ENCODE measurements around the gene LDLRAD1.
"Not testable (repeated sequence)": the region's sequence is repeated elsewhere in the genome, so short reads cannot be mapped to it uniquely, and the experiment has no call there.

The LDLRAD1 gene

GRCh38 chr1:54024358-54024757, 6.4 kb upstream of the LDLRAD1 start:
- no peaks in the 10 kb centered on the region for H3K9me3 ChIP-seq (ENCODE audit: insufficient read depth, low read depth, low read length)
- H3K4me2 ChIP-seq (ENCODE audit: low read depth, low read length, poor library complexity, severe bottlenecking), result no peak overlapping the region
- no peaks in the 10 kb centered on the region for H3K79me2 ChIP-seq (ENCODE audit: insufficient read depth, low read length)
- no peaks in the 10 kb centered on the region for H3K9me2 ChIP-seq (replicated peaks; ENCODE audit: low read depth, low read length)
- no peaks in the 10 kb centered on the region for H3K36me3 ChIP-seq (ENCODE audit: insufficient read depth, low read length)
- H3F3A ChIP-seq (ENCODE audit: low read depth), result no peaks in the 10 kb centered on the region
- no peaks in the 10 kb centered on the region for H3K4me1 ChIP-seq (ENCODE audit: insufficient read depth, low read length, poor library complexity, severe bottlenecking)
- TF ChIP-seq CTCF (conservative IDR thresholded peaks at IDR 0.05; ENCODE audit: low read length) (no peak), EZH2phosphoT487 (IDR thresholded peaks at IDR 0.05; ENCODE audit: borderline replicate concordance) (no peak)
- H3K9ac ChIP-seq (ENCODE audit: low read depth, low read length, poor library complexity, severe bottlenecking), result no peak overlapping the region
- no peaks in the 10 kb centered on the region for H3K27me3 ChIP-seq (ENCODE audit: insufficient read depth, low read length, poor library complexity, severe bottlenecking)
- H3K4me3 ChIP-seq (ENCODE audit: low read length, poor library complexity, severe bottlenecking), result no peak overlapping the region
- H4K20me1 ChIP-seq (ENCODE audit: insufficient read depth, low read length, poor library complexity, severe bottlenecking), result no peaks in the 10 kb centered on the region
- no peak overlapping the region for H2AFZ ChIP-seq (ENCODE audit: low read length)

GRCh38 chr1:54019562-54020176, 1.7 kb upstream of the LDLRAD1 start:
- not testable (repeated sequence) for H4K20me1 ChIP-seq (ENCODE audit: insufficient read depth, low read length, poor library complexity, severe bottlenecking); H3K27me3 ChIP-seq (ENCODE audit: insufficient read depth, low read length, poor library complexity, severe bottlenecking); H3K9me3 ChIP-seq (ENCODE audit: insufficient read depth, low read depth, low read length); H2AFZ ChIP-seq (ENCODE audit: low read length); H3K4me1 ChIP-seq (ENCODE audit: insufficient read depth, low read length, poor library complexity, severe bottlenecking); H3K9ac ChIP-seq (ENCODE audit: low read depth, low read length, poor library complexity, severe bottlenecking); H3F3A ChIP-seq (ENCODE audit: low read depth); H3K9me2 ChIP-seq (replicated peaks; ENCODE audit: low read depth, low read length); H3K4me2 ChIP-seq (ENCODE audit: low read depth, low read length, poor library complexity, severe bottlenecking); H3K79me2 ChIP-seq (ENCODE audit: insufficient read depth, low read length); H3K4me3 ChIP-seq (ENCODE audit: low read length, poor library complexity, severe bottlenecking); H3K36me3 ChIP-seq (ENCODE audit: insufficient read depth, low read length)

GRCh38 chr1:54018635-54019034, 649 bp upstream of the LDLRAD1 start:
- no peaks in the 10 kb centered on the region for H3K4me1 ChIP-seq (ENCODE audit: insufficient read depth, low read length, poor library complexity, severe bottlenecking)

More at GRCh38 chr1:54018635-54019034, 649 bp upstream of the LDLRAD1 start:
- H3K4me3 ChIP-seq (ENCODE audit: low read length, poor library complexity, severe bottlenecking), result no peak overlapping the region
- no peaks in the 10 kb centered on the region for H3K36me3 ChIP-seq (ENCODE audit: insufficient read depth, low read length)
- no peaks in the 10 kb centered on the region for H3K79me2 ChIP-seq (ENCODE audit: insufficient read depth, low read length)
- no peaks in the 10 kb centered on the region for H3F3A ChIP-seq (ENCODE audit: low read depth)
- no peak overlapping the region for H2AFZ ChIP-seq (ENCODE audit: low read length)
- no peaks in the 10 kb centered on the region for H3K9me3 ChIP-seq (ENCODE audit: insufficient read depth, low read depth, low read length)
- no peak overlapping the region for H3K4me2 ChIP-seq (ENCODE audit: low read depth, low read length, poor library complexity, severe bottlenecking)
- TF ChIP-seq CTCF (conservative IDR thresholded peaks at IDR 0.05; ENCODE audit: low read length), result no peak
- no peak for TF ChIP-seq EZH2phosphoT487 (IDR thresholded peaks at IDR 0.05; ENCODE audit: borderline replicate concordance)
- no peaks in the 10 kb centered on the region for H4K20me1 ChIP-seq (ENCODE audit: insufficient read depth, low read length, poor library complexity, severe bottlenecking)
- no peak overlapping the region for H3K9ac ChIP-seq (ENCODE audit: low read depth, low read length, poor library complexity, severe bottlenecking)
- H3K27me3 ChIP-seq (ENCODE audit: insufficient read depth, low read length, poor library complexity, severe bottlenecking), result no peaks in the 10 kb centered on the region
- H3K9me2 ChIP-seq (replicated peaks; ENCODE audit: low read depth, low read length), result no peaks in the 10 kb centered on the region
